ENCODE data around the gene REEP5.

DNA sequence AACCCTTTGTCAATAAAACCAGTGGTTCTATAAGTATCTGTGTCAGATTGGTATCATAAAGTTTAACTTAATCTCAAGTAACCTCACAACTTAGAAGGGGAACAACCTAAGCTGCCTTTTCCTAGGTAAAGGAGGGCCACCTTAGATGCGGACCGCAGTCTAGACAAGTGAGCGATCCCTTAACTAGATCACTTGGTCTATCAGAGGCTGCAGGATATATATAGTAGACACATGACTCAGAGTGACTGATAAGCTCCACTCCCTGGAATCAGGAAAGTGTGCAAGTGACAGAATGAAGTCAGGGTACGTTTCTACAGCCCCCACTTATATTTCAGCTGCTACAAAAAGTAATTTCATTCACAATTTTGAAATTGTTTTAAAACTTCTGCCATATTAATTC, 7.4 kb downstream of the REEP5 start:
- TF ChIP-seq EZH2 (optimal IDR thresholded peaks at IDR 0.05; ENCODE audit: low read depth, low read length) (no peak), EZH2phosphoT487 (IDR thresholded peaks at IDR 0.05; ENCODE audit: low read length) (no peak)
- TF ChIP-seq, protein P1, sequence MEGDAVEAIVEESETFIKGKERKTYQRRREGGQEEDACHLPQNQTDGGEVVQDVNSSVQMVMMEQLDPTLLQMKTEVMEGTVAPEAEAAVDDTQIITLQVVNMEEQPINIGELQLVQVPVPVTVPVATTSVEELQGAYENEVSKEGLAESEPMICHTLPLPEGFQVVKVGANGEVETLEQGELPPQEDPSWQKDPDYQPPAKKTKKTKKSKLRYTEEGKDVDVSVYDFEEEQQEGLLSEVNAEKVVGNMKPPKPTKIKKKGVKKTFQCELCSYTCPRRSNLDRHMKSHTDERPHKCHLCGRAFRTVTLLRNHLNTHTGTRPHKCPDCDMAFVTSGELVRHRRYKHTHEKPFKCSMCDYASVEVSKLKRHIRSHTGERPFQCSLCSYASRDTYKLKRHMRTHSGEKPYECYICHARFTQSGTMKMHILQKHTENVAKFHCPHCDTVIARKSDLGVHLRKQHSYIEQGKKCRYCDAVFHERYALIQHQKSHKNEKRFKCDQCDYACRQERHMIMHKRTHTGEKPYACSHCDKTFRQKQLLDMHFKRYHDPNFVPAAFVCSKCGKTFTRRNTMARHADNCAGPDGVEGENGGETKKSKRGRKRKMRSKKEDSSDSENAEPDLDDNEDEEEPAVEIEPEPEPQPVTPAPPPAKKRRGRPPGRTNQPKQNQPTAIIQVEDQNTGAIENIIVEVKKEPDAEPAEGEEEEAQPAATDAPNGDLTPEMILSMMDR (IDR thresholded peaks at IDR 0.05; ENCODE audit: low read length): no peak

All from MM.1S (cell line).